ENCODE data around the gene TRPC4.

The TRPC4 gene

DNA sequence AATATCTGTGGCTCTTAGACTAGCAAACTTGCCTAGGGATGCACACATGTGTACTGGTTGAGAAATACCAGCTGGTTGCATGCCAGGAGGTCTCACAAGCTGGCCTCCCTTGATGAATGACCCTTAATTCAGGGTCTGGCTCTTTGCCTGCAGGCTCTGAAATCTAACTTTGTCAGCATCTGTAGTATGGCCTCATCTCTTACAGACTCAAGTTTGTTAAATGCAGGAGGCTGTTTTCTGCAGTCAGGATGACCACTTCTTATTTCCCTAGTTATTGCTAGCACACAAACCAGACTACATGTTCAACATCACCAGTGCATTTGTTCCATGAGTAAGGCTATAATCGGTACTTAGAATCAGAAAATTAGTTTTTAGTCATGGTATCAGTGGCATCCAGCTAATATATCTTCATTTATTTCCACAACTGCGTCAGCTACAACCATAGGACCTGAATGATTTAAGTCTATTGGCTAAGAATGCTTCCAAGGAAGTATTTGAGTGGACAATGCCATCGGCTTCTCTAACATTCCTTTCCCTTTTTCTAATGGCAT lies 247.7 kb downstream of the TRPC4 start:
- peak; percentile 61 for ATAC-seq
- no peak for TF ChIP-seq ZNF565 (CRISPR knock-in tag; conservative IDR thresholded peaks at IDR 0.05; ENCODE audit: low read depth)
- no peak for TF ChIP-seq ZFP3 (CRISPR knock-in tag; IDR thresholded peaks at IDR 0.05)
- TF ChIP-seq ISL1 (CRISPR knock-in tag; IDR thresholded peaks at IDR 0.05): peak; percentile 95
- TF ChIP-seq, protein P1, sequence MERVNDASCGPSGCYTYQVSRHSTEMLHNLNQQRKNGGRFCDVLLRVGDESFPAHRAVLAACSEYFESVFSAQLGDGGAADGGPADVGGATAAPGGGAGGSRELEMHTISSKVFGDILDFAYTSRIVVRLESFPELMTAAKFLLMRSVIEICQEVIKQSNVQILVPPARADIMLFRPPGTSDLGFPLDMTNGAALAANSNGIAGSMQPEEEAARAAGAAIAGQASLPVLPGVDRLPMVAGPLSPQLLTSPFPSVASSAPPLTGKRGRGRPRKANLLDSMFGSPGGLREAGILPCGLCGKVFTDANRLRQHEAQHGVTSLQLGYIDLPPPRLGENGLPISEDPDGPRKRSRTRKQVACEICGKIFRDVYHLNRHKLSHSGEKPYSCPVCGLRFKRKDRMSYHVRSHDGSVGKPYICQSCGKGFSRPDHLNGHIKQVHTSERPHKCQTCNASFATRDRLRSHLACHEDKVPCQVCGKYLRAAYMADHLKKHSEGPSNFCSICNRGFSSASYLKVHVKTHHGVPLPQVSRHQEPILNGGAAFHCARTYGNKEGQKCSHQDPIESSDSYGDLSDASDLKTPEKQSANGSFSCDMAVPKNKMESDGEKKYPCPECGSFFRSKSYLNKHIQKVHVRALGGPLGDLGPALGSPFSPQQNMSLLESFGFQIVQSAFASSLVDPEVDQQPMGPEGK (CRISPR knock-in tag; IDR thresholded peaks at IDR 0.05; ENCODE audit: borderline replicate concordance): peak; percentile 92
- TF ChIP-seq TCF4 (CRISPR knock-in tag; IDR thresholded peaks at IDR 0.05; ENCODE audit: borderline replicate concordance): peak; percentile 30; the same call in 1 of the 2 replicates
- TF ChIP-seq RARB (CRISPR knock-in tag; IDR thresholded peaks at IDR 0.05): 0 out of 2 replicates have a peak, but pooled peaks have one; percentile 29
- TF ChIP-seq ARNTL (CRISPR knock-in tag; IDR thresholded peaks at IDR 0.05; ENCODE audit: borderline replicate concordance, low read depth): no peak
- no peak for TF ChIP-seq ZNF70 (CRISPR knock-in tag; IDR thresholded peaks at IDR 0.05)
- TF ChIP-seq, protein P2, sequence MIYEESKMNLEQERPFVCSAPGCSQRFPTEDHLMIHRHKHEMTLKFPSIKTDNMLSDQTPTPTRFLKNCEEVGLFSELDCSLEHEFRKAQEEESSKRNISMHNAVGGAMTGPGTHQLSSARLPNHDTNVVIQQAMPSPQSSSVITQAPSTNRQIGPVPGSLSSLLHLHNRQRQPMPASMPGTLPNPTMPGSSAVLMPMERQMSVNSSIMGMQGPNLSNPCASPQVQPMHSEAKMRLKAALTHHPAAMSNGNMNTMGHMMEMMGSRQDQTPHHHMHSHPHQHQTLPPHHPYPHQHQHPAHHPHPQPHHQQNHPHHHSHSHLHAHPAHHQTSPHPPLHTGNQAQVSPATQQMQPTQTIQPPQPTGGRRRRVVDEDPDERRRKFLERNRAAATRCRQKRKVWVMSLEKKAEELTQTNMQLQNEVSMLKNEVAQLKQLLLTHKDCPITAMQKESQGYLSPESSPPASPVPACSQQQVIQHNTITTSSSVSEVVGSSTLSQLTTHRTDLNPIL (CRISPR knock-in tag; IDR thresholded peaks at IDR 0.05; ENCODE audit: low read depth): peak; percentile 76; the same call in 1 of the 2 replicates
- 0 out of 2 replicates have a peak, but pooled peaks have one; percentile 15 for TF ChIP-seq GLIS3 (CRISPR knock-in tag; IDR thresholded peaks at IDR 0.05)
- TF ChIP-seq TOX (CRISPR knock-in tag; IDR thresholded peaks at IDR 0.05; ENCODE audit: borderline replicate concordance): peak; percentile 86; the same call in 1 of the 2 replicates
- TF ChIP-seq, protein P3, sequence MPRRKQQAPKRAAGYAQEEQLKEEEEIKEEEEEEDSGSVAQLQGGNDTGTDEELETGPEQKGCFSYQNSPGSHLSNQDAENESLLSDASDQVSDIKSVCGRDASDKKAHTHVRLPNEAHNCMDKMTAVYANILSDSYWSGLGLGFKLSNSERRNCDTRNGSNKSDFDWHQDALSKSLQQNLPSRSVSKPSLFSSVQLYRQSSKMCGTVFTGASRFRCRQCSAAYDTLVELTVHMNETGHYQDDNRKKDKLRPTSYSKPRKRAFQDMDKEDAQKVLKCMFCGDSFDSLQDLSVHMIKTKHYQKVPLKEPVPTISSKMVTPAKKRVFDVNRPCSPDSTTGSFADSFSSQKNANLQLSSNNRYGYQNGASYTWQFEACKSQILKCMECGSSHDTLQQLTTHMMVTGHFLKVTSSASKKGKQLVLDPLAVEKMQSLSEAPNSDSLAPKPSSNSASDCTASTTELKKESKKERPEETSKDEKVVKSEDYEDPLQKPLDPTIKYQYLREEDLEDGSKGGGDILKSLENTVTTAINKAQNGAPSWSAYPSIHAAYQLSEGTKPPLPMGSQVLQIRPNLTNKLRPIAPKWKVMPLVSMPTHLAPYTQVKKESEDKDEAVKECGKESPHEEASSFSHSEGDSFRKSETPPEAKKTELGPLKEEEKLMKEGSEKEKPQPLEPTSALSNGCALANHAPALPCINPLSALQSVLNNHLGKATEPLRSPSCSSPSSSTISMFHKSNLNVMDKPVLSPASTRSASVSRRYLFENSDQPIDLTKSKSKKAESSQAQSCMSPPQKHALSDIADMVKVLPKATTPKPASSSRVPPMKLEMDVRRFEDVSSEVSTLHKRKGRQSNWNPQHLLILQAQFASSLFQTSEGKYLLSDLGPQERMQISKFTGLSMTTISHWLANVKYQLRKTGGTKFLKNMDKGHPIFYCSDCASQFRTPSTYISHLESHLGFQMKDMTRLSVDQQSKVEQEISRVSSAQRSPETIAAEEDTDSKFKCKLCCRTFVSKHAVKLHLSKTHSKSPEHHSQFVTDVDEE (CRISPR knock-in tag; IDR thresholded peaks at IDR 0.05): no peak
- no peak for TF ChIP-seq PPARA (CRISPR knock-in tag; IDR thresholded peaks at IDR 0.05; ENCODE audit: borderline replicate concordance)
- TF ChIP-seq ESRRG (CRISPR knock-in tag; IDR thresholded peaks at IDR 0.05): no peak
- no peak for TF ChIP-seq ZNF8 (CRISPR knock-in tag; IDR thresholded peaks at IDR 0.05)
- TF ChIP-seq, protein P4, sequence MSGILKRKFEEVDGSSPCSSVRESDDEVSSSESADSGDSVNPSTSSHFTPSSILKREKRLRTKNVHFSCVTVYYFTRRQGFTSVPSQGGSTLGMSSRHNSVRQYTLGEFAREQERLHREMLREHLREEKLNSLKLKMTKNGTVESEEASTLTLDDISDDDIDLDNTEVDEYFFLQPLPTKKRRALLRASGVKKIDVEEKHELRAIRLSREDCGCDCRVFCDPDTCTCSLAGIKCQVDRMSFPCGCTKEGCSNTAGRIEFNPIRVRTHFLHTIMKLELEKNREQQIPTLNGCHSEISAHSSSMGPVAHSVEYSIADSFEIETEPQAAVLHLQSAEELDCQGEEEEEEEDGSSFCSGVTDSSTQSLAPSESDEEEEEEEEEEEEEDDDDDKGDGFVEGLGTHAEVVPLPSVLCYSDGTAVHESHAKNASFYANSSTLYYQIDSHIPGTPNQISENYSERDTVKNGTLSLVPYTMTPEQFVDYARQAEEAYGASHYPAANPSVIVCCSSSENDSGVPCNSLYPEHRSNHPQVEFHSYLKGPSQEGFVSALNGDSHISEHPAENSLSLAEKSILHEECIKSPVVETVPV (CRISPR knock-in tag; IDR thresholded peaks at IDR 0.05): no peak; the same call in 1 of the 2 replicates
- no peak for TF ChIP-seq ZFP30 (CRISPR knock-in tag; IDR thresholded peaks at IDR 0.05)
- no peak for TF ChIP-seq SNAI2 (CRISPR knock-in tag; IDR thresholded peaks at IDR 0.05)
- TF ChIP-seq OSR1 (CRISPR knock-in tag; IDR thresholded peaks at IDR 0.05): no peak
- TF ChIP-seq, protein P5, sequence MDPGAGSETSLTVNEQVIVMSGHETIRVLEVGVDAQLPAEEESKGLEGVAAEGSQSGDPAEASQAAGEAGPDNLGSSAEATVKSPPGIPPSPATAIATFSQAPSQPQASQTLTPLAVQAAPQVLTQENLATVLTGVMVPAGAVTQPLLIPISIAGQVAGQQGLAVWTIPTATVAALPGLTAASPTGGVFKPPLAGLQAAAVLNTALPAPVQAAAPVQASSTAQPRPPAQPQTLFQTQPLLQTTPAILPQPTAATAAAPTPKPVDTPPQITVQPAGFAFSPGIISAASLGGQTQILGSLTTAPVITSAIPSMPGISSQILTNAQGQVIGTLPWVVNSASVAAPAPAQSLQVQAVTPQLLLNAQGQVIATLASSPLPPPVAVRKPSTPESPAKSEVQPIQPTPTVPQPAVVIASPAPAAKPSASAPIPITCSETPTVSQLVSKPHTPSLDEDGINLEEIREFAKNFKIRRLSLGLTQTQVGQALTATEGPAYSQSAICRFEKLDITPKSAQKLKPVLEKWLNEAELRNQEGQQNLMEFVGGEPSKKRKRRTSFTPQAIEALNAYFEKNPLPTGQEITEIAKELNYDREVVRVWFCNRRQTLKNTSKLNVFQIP (CRISPR knock-in tag; IDR thresholded peaks at IDR 0.05; ENCODE audit: borderline replicate concordance, low read depth): 0 out of 2 replicates have a peak, but pooled peaks have one; percentile 33
- no peak for TF ChIP-seq CSDC2 (CRISPR knock-in tag; IDR thresholded peaks at IDR 0.05)
- peak; percentile 95 for TF ChIP-seq ZC3H10 (CRISPR knock-in tag; IDR thresholded peaks at IDR 0.05)
- no peak for TF ChIP-seq BACH2 (CRISPR knock-in tag; IDR thresholded peaks at IDR 0.05; ENCODE audit: borderline replicate concordance)

DNA sequence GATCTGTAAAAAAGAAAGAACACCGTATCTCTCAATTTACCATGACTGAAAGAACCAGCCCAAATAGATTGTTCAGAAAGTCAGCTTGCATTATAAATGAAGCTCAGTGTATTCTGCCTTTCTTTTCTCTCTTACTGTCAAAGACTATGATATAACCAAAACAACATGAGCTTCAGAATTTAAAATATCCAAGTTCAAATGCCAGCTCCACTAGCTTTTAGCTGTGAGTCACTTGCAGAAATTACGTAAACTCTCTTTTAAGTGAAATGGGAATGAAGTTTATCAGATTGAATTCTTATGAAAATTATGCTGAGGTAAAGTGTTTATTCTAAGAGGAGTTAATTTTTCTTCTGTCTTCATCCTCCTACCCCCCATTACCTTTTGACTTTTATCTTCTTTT lies 251.0 kb downstream of the TRPC4 start:
- TF ChIP-seq TCF4 (CRISPR knock-in tag; IDR thresholded peaks at IDR 0.05; ENCODE audit: borderline replicate concordance) (no peak), TOX (CRISPR knock-in tag; IDR thresholded peaks at IDR 0.05; ENCODE audit: borderline replicate concordance) (peak; percentile 88; the same call in 1 of the 2 replicates), ISL1 (CRISPR knock-in tag; IDR thresholded peaks at IDR 0.05) (peak; percentile 86), ZC3H10 (CRISPR knock-in tag; IDR thresholded peaks at IDR 0.05) (peak; percentile 75; the same call in 1 of the 2 replicates)
- peak; percentile 62 for ATAC-seq

Measured in SK-N-SH treated with all-trans-retinoic acid at 6 μM for 48 hours (cell line).